ENCODE results near the gene FUT8. TPM values are rescaled to one million over a fixed set of nuclear protein-coding genes. Genes with fewer than 3 reads are reported as not detected.
"Not testable (repeated sequence)": the region's sequence is repeated elsewhere in the genome, so short reads cannot be mapped to it uniquely, and the experiment has no call there.

Gene FUT8
- total RNA-seq, 1 donor from 2014 or later: 18.1 TPM

DNA sequence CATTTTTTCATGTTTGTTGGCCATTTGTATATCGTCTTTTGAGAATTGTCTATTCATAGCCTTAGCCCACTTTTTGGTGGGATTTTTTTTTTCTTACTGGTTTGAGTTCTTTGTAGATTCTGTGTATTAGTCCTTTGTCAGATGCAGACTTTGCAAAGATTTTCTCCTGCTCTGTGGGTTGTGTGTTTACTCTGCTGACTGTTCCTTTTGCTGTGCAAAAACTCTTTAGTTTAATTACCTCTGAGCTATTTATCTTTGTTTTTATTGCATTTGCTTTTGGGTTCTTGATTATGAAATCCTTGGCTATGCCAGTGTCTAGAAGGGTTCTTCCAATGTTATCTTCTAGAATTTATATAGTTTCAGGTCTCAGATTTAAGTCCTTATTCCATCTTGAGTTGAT lies 220.0 kb downstream of the FUT8 start:
- H3K36me3 Mint-ChIP-seq (ENCODE audit: low read depth): no peaks in the 10 kb centered on the region
- TF ChIP-seq, protein P1, sequence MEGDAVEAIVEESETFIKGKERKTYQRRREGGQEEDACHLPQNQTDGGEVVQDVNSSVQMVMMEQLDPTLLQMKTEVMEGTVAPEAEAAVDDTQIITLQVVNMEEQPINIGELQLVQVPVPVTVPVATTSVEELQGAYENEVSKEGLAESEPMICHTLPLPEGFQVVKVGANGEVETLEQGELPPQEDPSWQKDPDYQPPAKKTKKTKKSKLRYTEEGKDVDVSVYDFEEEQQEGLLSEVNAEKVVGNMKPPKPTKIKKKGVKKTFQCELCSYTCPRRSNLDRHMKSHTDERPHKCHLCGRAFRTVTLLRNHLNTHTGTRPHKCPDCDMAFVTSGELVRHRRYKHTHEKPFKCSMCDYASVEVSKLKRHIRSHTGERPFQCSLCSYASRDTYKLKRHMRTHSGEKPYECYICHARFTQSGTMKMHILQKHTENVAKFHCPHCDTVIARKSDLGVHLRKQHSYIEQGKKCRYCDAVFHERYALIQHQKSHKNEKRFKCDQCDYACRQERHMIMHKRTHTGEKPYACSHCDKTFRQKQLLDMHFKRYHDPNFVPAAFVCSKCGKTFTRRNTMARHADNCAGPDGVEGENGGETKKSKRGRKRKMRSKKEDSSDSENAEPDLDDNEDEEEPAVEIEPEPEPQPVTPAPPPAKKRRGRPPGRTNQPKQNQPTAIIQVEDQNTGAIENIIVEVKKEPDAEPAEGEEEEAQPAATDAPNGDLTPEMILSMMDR (IDR thresholded peaks at IDR 0.05): no peak
- no peak overlapping the region for H3K27ac Mint-ChIP-seq (ENCODE audit: unreplicated experiment)
- peaks cover 19% of the 10 kb centered on the region for H3K9me3 Mint-ChIP-seq (ENCODE audit: low read depth)
- no peak overlapping the region for H3K4me3 Mint-ChIP-seq (ENCODE audit: unreplicated experiment)
- no peaks in the 10 kb centered on the region for H3K27me3 Mint-ChIP-seq (ENCODE audit: low read depth)
- no peak for DNase-seq (ENCODE audit: low spot score)
- H3K4me1 Mint-ChIP-seq (ENCODE audit: low read depth): no peaks in the 10 kb centered on the region

DNA sequence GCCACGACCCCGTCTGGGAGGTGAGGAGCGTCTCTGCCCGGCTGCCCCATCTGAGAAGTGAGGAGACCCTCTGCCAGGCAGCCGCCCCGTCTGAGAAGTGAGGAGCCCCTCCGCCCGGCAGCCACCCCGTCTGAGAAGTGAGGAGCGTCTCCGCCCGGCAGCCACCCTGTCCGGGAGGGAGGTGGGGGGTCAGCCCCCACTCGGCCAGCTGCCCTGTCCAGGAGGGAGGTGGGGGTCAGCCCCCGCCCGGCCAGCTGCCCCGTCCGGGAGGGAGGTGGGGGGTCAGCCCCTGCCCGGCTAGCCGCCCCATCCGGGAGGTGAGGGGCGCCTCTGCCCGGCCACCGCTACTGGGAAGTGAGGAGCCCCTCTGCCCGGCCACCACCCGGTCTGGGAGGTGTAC lies 221.1 kb downstream of the FUT8 start:
- H3K9me3 Mint-ChIP-seq (ENCODE audit: low read depth): peaks cover 19% of the 10 kb centered on the region
- H3K4me1 Mint-ChIP-seq (ENCODE audit: low read depth); H3K27me3 Mint-ChIP-seq (ENCODE audit: low read depth); H3K27ac Mint-ChIP-seq (ENCODE audit: unreplicated experiment); H3K4me3 Mint-ChIP-seq (ENCODE audit: unreplicated experiment); H3K36me3 Mint-ChIP-seq (ENCODE audit: low read depth): not testable (repeated sequence)
- DNase-seq (ENCODE audit: low spot score): peak; percentile 75

DNA sequence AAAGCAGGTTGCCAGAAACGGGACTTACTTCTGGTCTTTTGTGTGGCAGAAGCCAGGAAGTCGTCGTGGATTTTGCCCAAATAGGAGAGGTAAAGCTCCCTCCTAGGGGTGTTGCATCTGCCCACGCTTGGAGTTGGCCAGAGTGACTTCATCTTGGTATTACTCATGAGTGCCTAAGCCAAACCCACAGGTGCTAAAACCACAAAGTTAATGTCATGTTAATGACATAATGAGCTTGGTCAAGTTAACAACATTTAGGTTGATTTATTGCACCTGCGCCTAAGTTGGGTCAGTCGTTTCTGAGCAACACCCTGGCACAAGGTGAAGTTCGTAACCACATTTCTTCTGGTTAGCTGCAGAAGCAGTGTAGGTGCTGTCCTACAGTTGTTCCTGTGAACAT lies 225.2 kb downstream of the FUT8 start:
- Mint-ChIP-seq H3K27ac (ENCODE audit: unreplicated experiment) (no peak overlapping the region), H3K9me3 (ENCODE audit: low read depth) (peaks cover 23% of the 10 kb centered on the region), H3K4me3 (ENCODE audit: unreplicated experiment) (no peak overlapping the region), H3K27me3 (ENCODE audit: low read depth) (no peaks in the 10 kb centered on the region), H3K36me3 (ENCODE audit: low read depth) (no peaks in the 10 kb centered on the region), H3K4me1 (ENCODE audit: low read depth) (no peaks in the 10 kb centered on the region)
- DNase-seq (ENCODE audit: low spot score): peak; percentile 40
- TF ChIP-seq, protein P1 (IDR thresholded peaks at IDR 0.05): no peak

DNA sequence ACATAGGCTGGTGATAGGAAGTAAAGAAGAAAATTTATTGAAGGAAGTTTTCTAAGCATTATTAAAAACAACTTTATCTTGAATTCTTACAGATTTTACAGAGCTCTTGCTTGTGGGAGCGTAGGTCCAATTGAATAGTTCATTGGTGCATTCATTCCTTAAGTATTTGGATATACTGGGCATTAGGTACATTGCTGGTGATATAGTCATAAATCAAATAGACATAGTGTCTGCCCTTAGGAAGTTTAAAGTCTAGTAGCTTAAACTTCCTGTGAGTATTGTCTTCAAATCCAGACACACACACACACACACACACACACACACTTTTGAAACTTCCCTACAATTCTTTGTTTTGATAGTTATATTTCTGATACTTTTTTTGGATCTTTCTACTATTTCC lies 226.7 kb downstream of the FUT8 start:
- TF ChIP-seq, protein P1 (IDR thresholded peaks at IDR 0.05): no peak
- Mint-ChIP-seq H3K27me3 (ENCODE audit: low read depth) (no peaks in the 10 kb centered on the region), H3K27ac (ENCODE audit: unreplicated experiment) (no peak overlapping the region), H3K4me1 (ENCODE audit: low read depth) (no peaks in the 10 kb centered on the region), H3K9me3 (ENCODE audit: low read depth) (peaks cover 23% of the 10 kb centered on the region), H3K4me3 (ENCODE audit: unreplicated experiment) (no peak overlapping the region), H3K36me3 (ENCODE audit: low read depth) (no peaks in the 10 kb centered on the region)
- DNase-seq (ENCODE audit: low spot score): no peak

DNA sequence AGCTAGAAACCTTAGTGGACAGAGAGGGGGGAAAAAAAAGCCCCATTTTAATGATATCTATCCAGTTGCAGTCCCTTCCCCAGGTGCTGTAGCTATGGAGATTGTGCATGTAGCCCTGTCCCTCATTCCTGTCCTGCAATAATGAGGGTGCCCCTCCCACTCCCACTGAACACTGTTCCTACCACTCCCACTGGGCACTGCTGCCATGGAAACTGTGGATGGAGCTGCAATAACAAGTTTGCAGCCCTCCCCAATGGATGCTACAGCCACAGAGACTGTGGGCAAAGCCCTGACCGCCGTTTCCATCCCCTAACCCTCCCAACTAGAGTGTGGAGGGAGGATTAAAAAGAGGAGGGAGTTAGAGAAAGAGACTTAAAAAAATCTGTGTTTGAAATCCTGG lies 238.3 kb downstream of the FUT8 start:
- Mint-ChIP-seq H3K4me1 (ENCODE audit: low read depth) (no peaks in the 10 kb centered on the region), H3K36me3 (ENCODE audit: low read depth) (peaks cover 1% of the 10 kb centered on the region), H3K27ac (ENCODE audit: unreplicated experiment) (no peak overlapping the region), H3K9me3 (ENCODE audit: low read depth) (peaks cover 8% of the 10 kb centered on the region), H3K27me3 (ENCODE audit: low read depth) (no peaks in the 10 kb centered on the region), H3K4me3 (ENCODE audit: unreplicated experiment) (no peak overlapping the region)
- TF ChIP-seq, protein P1 (IDR thresholded peaks at IDR 0.05): no peak
- peak; percentile 53 for DNase-seq (ENCODE audit: low spot score)

DNA sequence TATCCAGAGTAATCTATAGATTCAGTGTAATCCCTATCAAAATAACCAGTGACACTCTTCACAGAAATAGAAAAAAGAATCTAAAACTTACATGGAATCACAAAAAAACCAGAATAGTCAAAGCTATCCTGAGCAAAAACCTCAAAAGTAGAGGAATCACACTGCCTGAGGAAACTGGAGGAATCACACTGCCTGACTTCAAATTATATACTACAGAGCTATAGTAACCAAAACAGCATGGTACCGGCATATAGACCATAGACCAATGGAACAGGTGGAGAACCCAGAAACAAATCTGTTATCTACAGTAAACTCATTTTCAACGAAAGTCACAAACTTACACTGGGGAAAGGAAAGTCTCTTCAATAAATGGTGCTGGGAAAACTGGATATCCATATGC lies 244.0 kb downstream of the FUT8 start:
- Mint-ChIP-seq H3K4me1 (ENCODE audit: low read depth) (no peaks in the 10 kb centered on the region), H3K9me3 (ENCODE audit: low read depth) (peaks cover 25% of the 10 kb centered on the region), H3K27me3 (ENCODE audit: low read depth) (no peaks in the 10 kb centered on the region), H3K4me3 (ENCODE audit: unreplicated experiment) (no peak overlapping the region), H3K36me3 (ENCODE audit: low read depth) (peaks cover 4% of the 10 kb centered on the region), H3K27ac (ENCODE audit: unreplicated experiment) (no peak overlapping the region)
- TF ChIP-seq, protein P1 (IDR thresholded peaks at IDR 0.05): no peak
- no peak for DNase-seq (ENCODE audit: low spot score)

Measured in chondrocyte (in vitro differentiated cells).